GM23248 (cell line): Measurements from ENCODE around the gene GRPEL2. TPM values are rescaled to one million over a fixed set of nuclear protein-coding genes. Genes with fewer than 3 reads are reported as not detected.

Experiments
- DNase-seq: peaks from one replicate; pipeline ENCODE4 v3.0.0-alpha.2; 2015
- H2AFZ ChIP-seq: fragments of 200-600 bp; sonication (generic); 2 replicates; pipeline ENCODE4 v1.6.1; 2016; ENCODE audit warnings: antibody characterized with exemption
- H3F3A ChIP-seq: fragments of 200-600 bp; sonication (generic); 2 replicates; pipeline ENCODE4 v1.6.1; 2016; ENCODE audit warnings: mild to moderate bottlenecking, antibody characterized with exemption, mixed run types; ENCODE audit not compliant: insufficient read depth
- H3K27ac ChIP-seq: fragments of 200-600 bp; sonication (generic); 2 replicates; pipeline ENCODE4 v1.5.1; 2016; ENCODE audit warnings: mild to moderate bottlenecking
- H3K27me3 ChIP-seq: fragments of 200-600 bp; sonication (generic); replicated peaks from 2 replicates; pipeline ENCODE4 v1.6.1; 2016; ENCODE audit warnings: mild to moderate bottlenecking; ENCODE audit not compliant: insufficient read depth
- H3K36me3 ChIP-seq: fragments of 200-600 bp; sonication (generic); 2 replicates; pipeline ENCODE4 v1.6.1; 2016; ENCODE audit warnings: low read depth, mild to moderate bottlenecking
- H3K4me1 ChIP-seq: fragments of 200-600 bp; sonication (generic); 2 replicates; pipeline ENCODE4 v1.6.1; 2016; ENCODE audit warnings: mild to moderate bottlenecking; ENCODE audit not compliant: insufficient read depth
- H3K4me2 ChIP-seq: fragments of 200-600 bp; sonication (generic); one replicate; pipeline ENCODE4 v1.6.1; 2016; ENCODE audit warnings: mild to moderate bottlenecking; ENCODE audit not compliant: unreplicated experiment
- H3K4me3 ChIP-seq: fragments of 200-600 bp; sonication (generic); 2 replicates; pipeline ENCODE4 v1.5.1; 2016; ENCODE audit warnings: mild to moderate bottlenecking
- H3K79me2 ChIP-seq: fragments of 200-600 bp; sonication (generic); 2 replicates; pipeline ENCODE4 v1.6.1; 2016; ENCODE audit warnings: mild to moderate bottlenecking; ENCODE audit not compliant: insufficient read depth
- H3K9ac ChIP-seq: fragments of 200-600 bp; sonication (generic); 2 replicates; pipeline ENCODE4 v1.6.1; 2016; ENCODE audit warnings: mild to moderate bottlenecking
- H3K9me2 ChIP-seq: fragments of 200-600 bp; sonication (generic); 2 replicates; pipeline ENCODE4 v1.6.1; 2016; ENCODE audit warnings: mixed run types, mild to moderate bottlenecking, moderate library complexity; ENCODE audit not compliant: insufficient read depth
- H3K9me3 ChIP-seq: fragments of 200-600 bp; sonication (generic); one replicate; pipeline ENCODE4 v1.6.1; 2017; ENCODE audit warnings: low read depth
- H4K20me1 ChIP-seq: fragments of 200-600 bp; sonication (generic); 2 replicates; pipeline ENCODE4 v1.6.0; 2016; ENCODE audit not compliant: insufficient read depth
- EZH2 ChIP-seq: fragments of 200-600 bp; sonication (generic); IDR thresholded peaks from 2 replicates; pipeline ENCODE4 v1.6.1; 2018; ENCODE audit warnings: antibody characterized with exemption, mild to moderate bottlenecking; ENCODE audit not compliant: insufficient read depth, poor library complexity, severe bottlenecking
- EZH2phosphoT487 ChIP-seq: fragments of 200-600 bp; sonication (generic); IDR thresholded peaks from 2 replicates; pipeline ENCODE4 v1.6.1; 2018; ENCODE audit warnings: antibody characterized with exemption, moderate library complexity, mild to moderate bottlenecking, low read depth; ENCODE audit not compliant: insufficient read depth
- WGBS, 2 experiments: methylation state at CpG; one replicate each; pipeline ENCODE4 v1.1.6; 2015 to 2017; ENCODE audit warnings: low lambda C conversion rate in 2 of 2, low coverage in 1 of 2; ENCODE audit errors: missing lambda C conversion rate in 2 of 2; 5-methylcytosine and 5-hydroxymethylcytosine counted together
- in situ Hi-C: fragments of 300-500 bp; cut with MboI; formaldehyde crosslinking; loops from 2 replicates; pipeline ENCODE4 v1.15.0; 2020
- polyA plus RNA-seq: library from polyadenylated mRNA; unstranded; fragments of >200 nt; fragmentation: Nextera tagmentation; extraction: Ambion mirVana; gene quantifications from 2 replicates; pipeline ENCODE4 v1.2.1, GENCODE V29; 2016
- total RNA-seq: library from RNA; depleted of rRNA; stranded (reverse); fragments of >200 nt; shearing (Covaris generic); gene quantifications from 2 replicates; pipeline ENCODE4 v1.2.3, GENCODE V29; 2014

Gene GRPEL2
- total and polyA plus RNA-seq, 2 experiments from 2014 or later: 19.5 to 27.0 TPM

DNA sequence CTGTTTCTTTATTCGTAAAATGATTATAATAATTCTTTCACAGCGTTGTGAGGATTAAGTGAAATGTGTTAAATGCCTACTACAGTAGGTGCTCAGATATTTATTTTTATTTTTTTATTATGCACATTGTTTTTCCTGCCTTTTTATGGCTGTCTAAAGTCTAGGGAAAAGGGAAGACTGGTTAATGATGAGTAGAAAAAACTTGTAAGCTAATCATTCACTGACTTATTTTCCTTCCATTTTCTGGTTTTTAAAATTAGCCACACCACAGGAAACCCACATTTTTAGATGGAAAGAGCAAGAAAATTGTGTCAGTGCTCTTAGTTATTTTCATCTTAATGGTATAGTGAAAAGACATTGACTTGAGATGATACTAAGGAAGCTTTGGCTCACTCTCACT lies 8.6 kb downstream of the GRPEL2 start:
- Histone ChIP-seq H3K4me2 (no peak overlapping the region), H4K20me1 (peaks cover 8% of the 10 kb centered on the region; the same call in 1 of the 2 replicates), H3K4me3 (no peak overlapping the region), H3K9me2 (no peaks in the 10 kb centered on the region), H3K27ac (no peak overlapping the region), H3K4me1 (0 out of 2 replicates have a peak, but pooled peaks cover 2% of the 10 kb centered on the region), H3K9ac (no peak overlapping the region), H3K9me3 (no peaks in the 10 kb centered on the region), H3K27me3 (no peaks in the 10 kb centered on the region), H3F3A (peaks cover 55% of the 10 kb centered on the region), H2AFZ (no peak overlapping the region), H3K79me2 (peaks cover 46% of the 10 kb centered on the region), H3K36me3 (peaks cover 59% of the 10 kb centered on the region)
- in situ Hi-C loops: no loop called here
- 99 to 100% methylated on average over 2 of the region's 2 CpGs for WGBS, 2 experiments
- TF ChIP-seq EZH2 (no peak), EZH2phosphoT487 (no peak)
- DNase-seq: no peak

DNA sequence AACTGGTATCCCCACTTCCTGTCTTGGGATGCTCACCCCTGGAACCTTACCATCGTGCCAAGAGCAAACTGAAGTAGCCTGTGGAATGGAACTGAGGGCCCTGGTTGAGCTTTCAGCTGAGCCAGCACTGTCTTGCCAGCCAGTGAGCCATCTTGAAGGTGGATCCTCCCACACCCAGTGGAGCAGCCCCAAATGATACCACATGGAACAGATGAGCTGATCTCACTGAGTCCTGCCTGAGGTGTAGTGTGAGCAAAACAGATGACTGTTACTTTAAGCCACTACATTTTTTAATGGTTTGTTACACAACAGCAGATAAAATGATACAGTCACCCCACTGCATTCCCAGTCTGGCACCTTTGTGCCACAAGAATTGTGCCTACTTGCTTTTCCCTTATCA lies 10.4 kb downstream of the GRPEL2 start:
- in situ Hi-C loops: no loop called here
- no peaks in the 10 kb centered on the region for H3K9me3 ChIP-seq
- peak; percentile 52 for DNase-seq
- H3K4me3 ChIP-seq: no peak overlapping the region
- H3K27ac ChIP-seq: 0 out of 2 replicates have a peak overlapping the region, but pooled peaks have one; percentile 26
- H3K9me2 ChIP-seq: no peaks in the 10 kb centered on the region
- no peaks in the 10 kb centered on the region for H3K27me3 ChIP-seq
- H3K4me1 ChIP-seq: 0 out of 2 replicates have a peak, but pooled peaks cover 2% of the 10 kb centered on the region
- peaks cover 8% of the 10 kb centered on the region; the same call in 1 of the 2 replicates for H4K20me1 ChIP-seq
- H3F3A ChIP-seq: peaks cover 47% of the 10 kb centered on the region
- peaks cover 42% of the 10 kb centered on the region for H3K36me3 ChIP-seq
- no peak overlapping the region for H3K9ac ChIP-seq
- WGBS, 2 experiments: 92 to 100% methylated on average over 1 of the region's 1 CpG
- no peak overlapping the region for H3K4me2 ChIP-seq
- peaks cover 28% of the 10 kb centered on the region for H3K79me2 ChIP-seq
- H2AFZ ChIP-seq: no peak overlapping the region
- no peak for TF ChIP-seq EZH2
- TF ChIP-seq EZH2phosphoT487: no peak

DNA sequence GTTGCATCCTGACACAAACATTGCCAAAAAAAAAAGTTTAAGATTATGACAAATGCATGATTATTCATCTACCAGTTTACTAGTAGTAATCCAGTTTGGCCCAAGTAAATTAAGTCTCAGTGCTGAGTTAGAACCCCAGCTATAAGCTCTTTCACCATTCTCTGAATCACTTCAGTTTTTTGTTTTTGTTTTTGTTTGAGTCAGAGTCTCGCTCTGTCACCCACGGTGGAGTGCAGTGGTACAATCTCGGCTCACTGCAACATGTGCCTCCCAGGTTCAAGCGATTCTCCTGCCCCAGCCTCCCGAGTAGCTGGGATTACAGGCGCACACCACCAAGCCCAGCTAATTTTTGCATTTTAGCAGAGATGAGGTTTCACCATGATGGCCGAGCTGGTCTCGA lies 11.1 kb downstream of the GRPEL2 start:
- H4K20me1 ChIP-seq: peaks cover 8% of the 10 kb centered on the region; the same call in 1 of the 2 replicates
- peak; percentile 50 for DNase-seq
- 75 to 77% methylated on average over 8 of the region's 8 CpGs for WGBS, 2 experiments
- 0 out of 2 replicates have a peak overlapping the region, but pooled peaks have one; percentile 26 for H3K27ac ChIP-seq
- in situ Hi-C loops: no loop called here
- H3K4me3 ChIP-seq: no peak overlapping the region
- H3K27me3 ChIP-seq: no peaks in the 10 kb centered on the region
- no peaks in the 10 kb centered on the region for H3K9me2 ChIP-seq
- peaks cover 21% of the 10 kb centered on the region for H3K79me2 ChIP-seq
- H3K9ac ChIP-seq: no peak overlapping the region
- H2AFZ ChIP-seq: no peak overlapping the region
- H3K9me3 ChIP-seq: no peaks in the 10 kb centered on the region
- 0 out of 2 replicates have a peak, but pooled peaks cover 2% of the 10 kb centered on the region for H3K4me1 ChIP-seq
- no peak for TF ChIP-seq EZH2
- no peak for TF ChIP-seq EZH2phosphoT487
- H3F3A ChIP-seq: peaks cover 47% of the 10 kb centered on the region
- H3K4me2 ChIP-seq: no peak overlapping the region
- peaks cover 34% of the 10 kb centered on the region for H3K36me3 ChIP-seq

DNA sequence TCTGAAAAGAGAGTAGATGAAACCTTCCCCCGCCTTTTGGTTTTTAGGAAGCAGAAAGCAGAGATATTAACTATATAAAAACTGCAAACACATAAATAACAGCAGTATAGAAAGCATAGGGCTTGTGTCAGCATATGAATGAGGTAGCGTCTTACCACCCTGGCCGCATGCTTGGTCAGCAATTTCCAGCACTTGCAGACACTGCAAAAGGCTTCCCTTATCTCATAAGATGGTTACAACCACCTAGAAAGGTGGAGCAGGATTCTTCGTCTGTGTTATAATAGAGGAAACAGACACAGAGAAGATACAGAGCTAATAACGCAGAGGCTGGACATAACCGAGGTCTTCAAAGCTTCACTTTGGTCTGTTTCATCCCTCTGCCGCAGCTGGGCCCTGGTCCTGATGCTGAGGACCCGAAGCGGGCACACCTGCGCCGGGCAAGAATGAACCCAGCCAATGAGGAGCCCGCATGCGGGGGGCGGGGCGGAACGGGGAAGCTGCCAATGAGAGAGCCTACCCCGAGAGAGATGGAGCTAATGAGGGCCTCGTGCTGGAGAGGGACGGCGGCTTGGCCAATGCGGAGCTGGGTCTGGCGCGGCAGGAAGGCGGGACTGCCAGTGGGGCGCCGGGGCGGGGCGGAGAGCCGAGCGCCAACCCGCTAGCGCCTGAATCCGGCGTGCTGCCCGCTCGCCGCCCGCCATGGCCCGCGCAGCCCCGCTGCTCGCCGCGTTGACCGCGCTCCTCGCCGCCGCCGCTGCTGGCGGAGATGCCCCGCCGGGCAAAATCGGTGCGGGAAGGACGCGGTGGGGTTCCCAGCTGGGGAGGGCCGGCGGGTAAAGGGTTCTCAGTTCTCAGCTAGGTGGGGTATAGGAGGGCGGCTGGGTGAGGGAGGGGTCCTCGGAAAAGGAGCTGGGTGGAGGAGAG lies 12.3 kb downstream of the GRPEL2 start, which contains the start of gene PCYOX1L:
Gene PCYOX1L (plus strand): TSS at position 677 of the 924 bp plus-strand sequence. CDS start 23 bp downstream, at position 700.
- in situ Hi-C loops: no loop called here
- DNase-seq: peak; percentile 98
- no peak within 1 kb of the TSS for H3K27ac ChIP-seq
- TF ChIP-seq EZH2 (no peak), EZH2phosphoT487 (no peak)
- peaks cover 1% of the 10 kb centered on the region; the same call in 1 of the 2 replicates for H4K20me1 ChIP-seq
- H3K79me2 ChIP-seq: peaks cover 9% of the 10 kb centered on the region
- H3K9me3 ChIP-seq: no peaks in the 10 kb centered on the region
- peak within 1 kb of the TSS; percentile 91 for H3K4me3 ChIP-seq
- no peaks in the 10 kb centered on the region for H3K9me2 ChIP-seq
- H3K4me2 ChIP-seq: peak within 1 kb of the TSS; percentile 91
- peak within 1 kb of the TSS; percentile 93 for H2AFZ ChIP-seq
- peaks cover 38% of the 10 kb centered on the region for H3F3A ChIP-seq
- H3K4me1 ChIP-seq: 0 out of 2 replicates have a peak, but pooled peaks cover 2% of the 10 kb centered on the region
- H3K9ac ChIP-seq: peak within 1 kb of the TSS; percentile 79
- no peaks in the 10 kb centered on the region for H3K27me3 ChIP-seq
- WGBS, 2 experiments: 3% methylated on average over 39 to 47 of the region's 61 CpGs
- peaks cover 22% of the 10 kb centered on the region for H3K36me3 ChIP-seq
